Measurements from ENCODE around the gene POLD3.

DNA sequence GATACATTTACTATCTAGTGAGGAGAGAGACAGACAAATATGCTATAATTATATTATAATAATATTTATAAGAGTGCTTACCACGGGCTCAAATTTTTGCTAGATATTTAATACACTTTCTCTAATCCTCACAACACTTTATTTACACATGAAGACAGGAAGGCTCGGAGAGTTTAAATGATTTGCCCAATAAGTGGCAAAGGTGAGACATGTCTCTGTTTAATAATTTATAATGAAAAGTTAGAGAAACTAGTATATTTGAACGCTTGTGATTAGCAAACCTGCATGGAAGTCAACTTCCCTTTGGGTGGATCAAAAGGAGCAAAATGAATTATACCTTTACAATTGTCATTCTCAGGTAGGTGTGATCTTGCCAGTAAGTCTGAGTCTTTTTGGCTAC, 55.4 kb downstream of the POLD3 start:
- TF ChIP-seq, protein P1, sequence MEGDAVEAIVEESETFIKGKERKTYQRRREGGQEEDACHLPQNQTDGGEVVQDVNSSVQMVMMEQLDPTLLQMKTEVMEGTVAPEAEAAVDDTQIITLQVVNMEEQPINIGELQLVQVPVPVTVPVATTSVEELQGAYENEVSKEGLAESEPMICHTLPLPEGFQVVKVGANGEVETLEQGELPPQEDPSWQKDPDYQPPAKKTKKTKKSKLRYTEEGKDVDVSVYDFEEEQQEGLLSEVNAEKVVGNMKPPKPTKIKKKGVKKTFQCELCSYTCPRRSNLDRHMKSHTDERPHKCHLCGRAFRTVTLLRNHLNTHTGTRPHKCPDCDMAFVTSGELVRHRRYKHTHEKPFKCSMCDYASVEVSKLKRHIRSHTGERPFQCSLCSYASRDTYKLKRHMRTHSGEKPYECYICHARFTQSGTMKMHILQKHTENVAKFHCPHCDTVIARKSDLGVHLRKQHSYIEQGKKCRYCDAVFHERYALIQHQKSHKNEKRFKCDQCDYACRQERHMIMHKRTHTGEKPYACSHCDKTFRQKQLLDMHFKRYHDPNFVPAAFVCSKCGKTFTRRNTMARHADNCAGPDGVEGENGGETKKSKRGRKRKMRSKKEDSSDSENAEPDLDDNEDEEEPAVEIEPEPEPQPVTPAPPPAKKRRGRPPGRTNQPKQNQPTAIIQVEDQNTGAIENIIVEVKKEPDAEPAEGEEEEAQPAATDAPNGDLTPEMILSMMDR (IDR thresholded peaks at IDR 0.05 in 2 of 3, conservative IDR thresholded peaks at IDR 0.05 in 1 of 3; ENCODE audit: borderline replicate concordance in 1 of 3, insufficient read depth in 1 of 3, low read depth in 2 of 3, low read length in 2 of 3) = no peak
- no peak for TF ChIP-seq POLR2A (IDR thresholded peaks at IDR 0.05; ENCODE audit: borderline replicate concordance, extremely low read depth, insufficient read depth, insufficient read length)
